Endodermal cell (in vitro differentiated cells): ENCODE data around the gene FOLR3. TPM values are rescaled to one million over a fixed set of nuclear protein-coding genes. Genes with fewer than 3 reads are reported as not detected.
"Not testable (repeated sequence)": the region's sequence is repeated elsewhere in the genome, so short reads cannot be mapped to it uniquely, and the experiment has no call there.

Source experiments
- DNase-seq: peaks from one replicate; pipeline ENCODE4 v3.0.0-alpha.2; 2017
- H3K27ac ChIP-seq: 2 replicates; pipeline ENCODE4 v1.5.1; 2013; ENCODE audit warnings: mild to moderate bottlenecking, low read depth, low read length, moderate library complexity
- H3K27me3 ChIP-seq: 2 replicates; pipeline ENCODE4 v1.6.1; 2013; ENCODE audit warnings: mild to moderate bottlenecking, low read length, moderate library complexity; ENCODE audit not compliant: insufficient read depth, control insufficient read depth, poor library complexity, severe bottlenecking
- H3K36me3 ChIP-seq: 2 replicates; pipeline ENCODE4 v1.7.0; 2013; ENCODE audit warnings: mild to moderate bottlenecking, low read length, moderate library complexity; ENCODE audit not compliant: control insufficient read depth, insufficient read depth
- H3K4me1 ChIP-seq: one replicate; pipeline ENCODE4 v1.7.0; 2013; ENCODE audit warnings: low read length; ENCODE audit not compliant: control insufficient read depth, insufficient read depth
- H3K4me3 ChIP-seq: 2 replicates; pipeline ENCODE4 v1.5.1; 2013; ENCODE audit warnings: mild to moderate bottlenecking, low read length, moderate library complexity
- H3K9ac ChIP-seq: 2 replicates; pipeline ENCODE4 v1.6.1; 2013; ENCODE audit warnings: mild to moderate bottlenecking, low read length, moderate library complexity; ENCODE audit not compliant: poor library complexity, severe bottlenecking; ENCODE audit errors: extremely low read depth
- H3K9me3 ChIP-seq: 2 replicates; pipeline ENCODE4 v1.6.1; 2013; ENCODE audit warnings: mild to moderate bottlenecking, low read length, moderate library complexity; ENCODE audit not compliant: control insufficient read depth
- H3K27ac Mint-ChIP-seq: 2 replicates; pipeline ENCODE4 v1.8.0; 2020; ENCODE audit warnings: mixed read lengths
- H3K27me3 Mint-ChIP-seq: 2 replicates; pipeline ENCODE4 v1.8.0; 2021; ENCODE audit warnings: mild to moderate bottlenecking, mixed read lengths; ENCODE audit not compliant: insufficient read depth
- H3K36me3 Mint-ChIP-seq: 2 replicates; pipeline ENCODE4 v1.8.0; 2020; ENCODE audit warnings: low read depth, mixed read lengths
- H3K4me1 Mint-ChIP-seq: 2 replicates; pipeline ENCODE4 v1.8.0; 2020; ENCODE audit warnings: mixed read lengths
- H3K4me3 Mint-ChIP-seq: 2 replicates; pipeline ENCODE4 v1.8.0; 2020; ENCODE audit warnings: mild to moderate bottlenecking, moderate library complexity, mixed read lengths
- H3K9me3 Mint-ChIP-seq: 2 replicates; pipeline ENCODE4 v1.8.0; 2020; ENCODE audit warnings: mild to moderate bottlenecking, mixed read lengths
- WGBS, 2 experiments: methylation state at CpG; one replicate each; pipeline versions ENCODE4 v1.1.5 to v1.1.7; 2013; ENCODE audit warnings: missing lambda C conversion rate in 2 of 2, mixed read lengths in 1 of 2; ENCODE audit not compliant: insufficient coverage in 1 of 2, insufficient read length in 1 of 2; 5-methylcytosine and 5-hydroxymethylcytosine counted together
- total RNA-seq, 2 donors: library from RNA; stranded (reverse); fragmentation: NEBNext Ultra II Directional in 1 of 2; extraction: Animal tissue kit (Norgen Biotek cat#: 25700) in 1 of 2; gene quantifications; 2 replicates in 1 of 2; 3 replicates in 1 of 2; pipeline ENCODE4 v1.2.1, GENCODE V29; 2021
- TF ChIP-seq, protein P1 (sequence below): fragments of 200-600 bp; sonication (generic); conservative IDR thresholded peaks from 2 replicates; pipeline ENCODE4 v1.5.0; 2021; ENCODE audit warnings: antibody characterized with exemption, mild to moderate bottlenecking

FOLR3 gene
- total RNA-seq, 2 donors from 2014 or later: not detected

DNA sequence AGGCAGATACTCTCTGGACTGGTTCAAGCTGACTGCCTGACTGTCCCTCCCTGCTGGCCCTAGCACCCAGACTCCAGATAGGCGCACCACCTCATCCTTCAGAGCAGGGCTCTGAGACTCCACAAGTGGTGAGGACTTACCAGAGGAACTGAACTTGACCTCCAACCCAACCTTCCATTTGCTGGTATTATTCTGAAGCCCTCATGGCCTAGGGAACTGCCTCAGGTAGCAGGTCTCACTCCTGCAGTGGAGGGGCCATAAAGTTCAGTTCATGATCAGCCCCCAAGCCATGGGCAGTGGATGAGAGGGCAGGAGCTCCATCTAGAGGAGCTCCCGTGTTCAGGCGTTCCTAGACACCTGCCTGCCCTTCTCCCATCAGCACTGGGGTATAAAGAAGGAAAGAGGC is 46.0 kb downstream of the FOLR3 start:
- not testable (repeated sequence) for H3K4me3 Mint-ChIP-seq, H3K36me3 Mint-ChIP-seq, H3K36me3 ChIP-seq, H3K4me3 ChIP-seq, H3K4me1 Mint-ChIP-seq, H3K4me1 ChIP-seq, H3K27ac ChIP-seq, H3K9me3 ChIP-seq, H3K9me3 Mint-ChIP-seq, H3K27me3 ChIP-seq, H3K9ac ChIP-seq, H3K27ac Mint-ChIP-seq
- TF ChIP-seq, protein P1, sequence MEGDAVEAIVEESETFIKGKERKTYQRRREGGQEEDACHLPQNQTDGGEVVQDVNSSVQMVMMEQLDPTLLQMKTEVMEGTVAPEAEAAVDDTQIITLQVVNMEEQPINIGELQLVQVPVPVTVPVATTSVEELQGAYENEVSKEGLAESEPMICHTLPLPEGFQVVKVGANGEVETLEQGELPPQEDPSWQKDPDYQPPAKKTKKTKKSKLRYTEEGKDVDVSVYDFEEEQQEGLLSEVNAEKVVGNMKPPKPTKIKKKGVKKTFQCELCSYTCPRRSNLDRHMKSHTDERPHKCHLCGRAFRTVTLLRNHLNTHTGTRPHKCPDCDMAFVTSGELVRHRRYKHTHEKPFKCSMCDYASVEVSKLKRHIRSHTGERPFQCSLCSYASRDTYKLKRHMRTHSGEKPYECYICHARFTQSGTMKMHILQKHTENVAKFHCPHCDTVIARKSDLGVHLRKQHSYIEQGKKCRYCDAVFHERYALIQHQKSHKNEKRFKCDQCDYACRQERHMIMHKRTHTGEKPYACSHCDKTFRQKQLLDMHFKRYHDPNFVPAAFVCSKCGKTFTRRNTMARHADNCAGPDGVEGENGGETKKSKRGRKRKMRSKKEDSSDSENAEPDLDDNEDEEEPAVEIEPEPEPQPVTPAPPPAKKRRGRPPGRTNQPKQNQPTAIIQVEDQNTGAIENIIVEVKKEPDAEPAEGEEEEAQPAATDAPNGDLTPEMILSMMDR: peak; percentile 70
- 67% methylated on average over 3 of the region's 3 CpGs; no CpG with 5 or more reads in 1 of the 2 experiments for WGBS, 2 experiments
- peaks cover 14% of the 10 kb centered on the region for H3K27me3 Mint-ChIP-seq
- peak; percentile 63 for DNase-seq

DNA sequence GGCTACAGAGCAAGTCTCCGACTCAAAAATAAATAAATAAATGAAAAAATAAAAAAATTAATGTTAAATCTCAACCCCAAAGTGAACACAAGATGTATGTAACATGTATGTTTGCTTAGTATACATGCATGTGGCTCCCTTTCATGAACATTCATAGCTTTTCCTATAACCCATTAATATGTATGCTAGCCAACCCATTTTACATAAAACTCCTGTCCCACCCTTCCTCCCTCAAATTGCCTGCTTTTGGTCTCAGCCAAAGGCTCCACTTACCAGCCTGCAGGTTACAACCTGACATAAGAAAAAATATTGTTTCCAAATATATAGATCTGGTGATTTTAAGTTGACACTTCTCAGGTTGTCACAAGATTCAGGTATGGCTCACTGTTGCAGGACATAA is 52.7 kb downstream of the FOLR3 start:
- no peak overlapping the region for H3K27ac Mint-ChIP-seq
- H3K36me3 Mint-ChIP-seq: no peaks in the 10 kb centered on the region
- WGBS, 2 experiments: no CpG with 5 or more reads among the region's 1 CpG
- H3K27me3 Mint-ChIP-seq: peaks cover 1% of the 10 kb centered on the region
- TF ChIP-seq, protein P1: no peak
- Histone ChIP-seq H3K9ac (no peak overlapping the region), H3K27me3 (no peaks in the 10 kb centered on the region), H3K36me3 (no peaks in the 10 kb centered on the region), H3K27ac (no peak overlapping the region), H3K4me3 (no peak overlapping the region), H3K9me3 (no peaks in the 10 kb centered on the region), H3K4me1 (peaks cover 17% of the 10 kb centered on the region)
- H3K4me1 Mint-ChIP-seq: peaks cover 35% of the 10 kb centered on the region
- H3K9me3 Mint-ChIP-seq: no peaks in the 10 kb centered on the region
- DNase-seq: no peak
- no peak overlapping the region for H3K4me3 Mint-ChIP-seq

Other genes starting within 250 kb of the FOLR3 start
- gene XNDC1N, start 207.1 kb upstream of the FOLR3 start, total RNA-seq: 10 to 100 TPM; 11.4 to 15.2 TPM
- gene RNF121, start 206.7 kb upstream of the FOLR3 start, total RNA-seq: 10 to 100 TPM; 50.9 to 52.2 TPM
- 10 to 100 TPM; 10.8 to 13.0 TPM for gene IL18BP, start 136.8 kb upstream of the FOLR3 start, total RNA-seq
- 100 to 1,000 TPM; 130 to 132 TPM for gene NUMA1, start 55.2 kb upstream of the FOLR3 start, total RNA-seq
- 1 to 10 TPM; 8.0 to 9.5 TPM for gene LRRC51, start 54.9 kb upstream of the FOLR3 start, total RNA-seq
- gene LAMTOR1, start 32.4 kb upstream of the FOLR3 start, total RNA-seq: 100 to 1,000 TPM in 1 of 2 donors, 10 to 100 TPM in 1; 92.0 to 104 TPM
- gene TOMT, start 29.8 kb upstream of the FOLR3 start, total RNA-seq: not detected
- 10 to 100 TPM; 51.2 to 54.9 TPM for gene ANAPC15, start 23.0 kb upstream of the FOLR3 start, total RNA-seq
- 10 to 100 TPM; 13.8 to 19.3 TPM for gene FOLR1, start 56.4 kb downstream of the FOLR3 start, total RNA-seq
- gene FOLR2, start 81.1 kb downstream of the FOLR3 start, total RNA-seq: not detected
- gene INPPL1, start 89.0 kb downstream of the FOLR3 start, total RNA-seq: 100 to 1,000 TPM; 230 to 325 TPM
- under 1 TPM in 1 of 2 donors, not detected in 1; 0.92 TPM for gene PHOX2A, start 108.5 kb downstream of the FOLR3 start, total RNA-seq